ENCODE measurements around the gene SCAMP5. TPM values are rescaled to one million over a fixed set of nuclear protein-coding genes. Genes with fewer than 3 reads are reported as not detected.

SCAMP5 gene
- total and polyA plus RNA-seq, 2 of the 4 experiments (the other 2 are of a cell fraction) = 0.36 to 1.6 TPM

DNA sequence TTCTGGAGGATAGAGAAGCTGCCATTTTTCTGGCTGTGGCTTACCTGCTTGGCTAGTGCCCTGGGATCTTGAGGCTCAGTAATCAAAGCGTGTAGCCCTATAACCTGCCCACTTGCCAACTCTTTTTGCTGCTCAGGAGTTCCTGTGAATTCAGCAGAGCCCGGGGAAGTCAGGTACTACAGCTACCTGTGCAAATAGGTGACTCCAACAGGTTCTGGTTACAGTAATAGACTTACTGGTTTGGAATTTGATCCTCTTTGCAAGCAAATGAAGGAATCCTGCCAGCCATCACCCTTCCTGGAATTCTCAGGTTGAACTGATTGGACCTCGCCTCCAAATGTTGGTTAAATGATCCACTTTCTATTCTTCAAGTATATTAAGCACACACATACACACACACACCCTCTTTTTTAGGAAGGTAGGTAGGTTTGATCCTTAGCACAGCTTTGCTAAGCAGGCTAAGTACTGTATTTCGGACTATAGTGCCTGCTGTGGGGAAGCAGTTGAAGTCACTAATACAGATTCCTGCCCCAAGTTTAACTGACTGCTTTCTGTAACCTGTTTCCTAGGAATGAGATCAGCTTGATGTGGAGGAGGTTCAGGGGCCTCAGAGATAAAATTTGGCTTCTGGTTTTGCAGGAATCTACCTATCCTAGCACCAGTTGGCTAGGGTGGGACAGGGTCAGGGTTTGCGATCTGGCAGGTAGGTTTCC lies 30.3 kb downstream of the SCAMP5 start:
- dilution Hi-C loops (cut with HindIII; ENCODE audit: low sequenced_read_pairs, unreplicated experiment) = no loop called here

More for the DNA sequence above, 30.3 kb downstream of the SCAMP5 start:
- Histone ChIP-seq H2AK9ac (replicated peaks; ENCODE audit: low read depth, low read length, poor library complexity) (peak overlapping the region; percentile 30), H2AK5ac (ENCODE audit: low read depth, low read length) (no peak overlapping the region), H2BK15ac (ENCODE audit: low read depth, low read length) (no peak overlapping the region), H3K79me1 (ENCODE audit: low read depth in 1 of 2, low read length in 2 of 2) (peaks cover 8 to 27% of the 10 kb centered on the region in 2 experiments), H3K4me1 (ENCODE audit: control insufficient read depth, insufficient read depth, low read length) (peaks cover 11% of the 10 kb centered on the region), H3K56ac (ENCODE audit: extremely low read depth, insufficient read depth, low read length) (no peak overlapping the region), H3K27ac (ENCODE audit: insufficient read depth, low read length) (no peak overlapping the region), H3K4me2 (ENCODE audit: low read depth, low read length) (no peak overlapping the region), H3K9me1 (ENCODE audit: insufficient read depth, low read length) (peaks cover 10% of the 10 kb centered on the region), H4K91ac (ENCODE audit: insufficient read depth, low read depth, low read length) (no peak overlapping the region), H3K14ac (replicated peaks; ENCODE audit: low read depth, low read length) (no peak overlapping the region), H3K9me3 (ENCODE audit: control insufficient read depth, insufficient read depth, low read length) (no peaks in the 10 kb centered on the region), H2BK20ac (ENCODE audit: low read depth, low read length) (no peak overlapping the region), H3K36me3 (ENCODE audit: control insufficient read depth, insufficient read depth, low read length) (no peaks in the 10 kb centered on the region; the same call in 1 of the 2 replicates), H4K5ac (ENCODE audit: low read depth, low read length) (no peak overlapping the region), H2AFZ (replicated peaks; ENCODE audit: low read length, poor library complexity) (no peak overlapping the region), H3K4ac (ENCODE audit: low read depth, low read length) (no peak overlapping the region), H3K27me3 (ENCODE audit: control insufficient read depth, insufficient read depth, low read length) (no peaks in the 10 kb centered on the region), H4K20me1 (ENCODE audit: insufficient read depth, low read length) (no peaks in the 10 kb centered on the region), H3K23ac (ENCODE audit: low read depth, low read length) (no peak overlapping the region), H4K8ac (ENCODE audit: low read depth in 2 of 2, low read length in 2 of 2) (no peak overlapping the region), H2BK5ac (ENCODE audit: low read depth, low read length, poor library complexity, severe bottlenecking) (no peak overlapping the region), H3K9ac (ENCODE audit: low read depth, low read length) (no peak overlapping the region), H3K4me3 (ENCODE audit: insufficient read depth, low read depth, low read length) (no peak overlapping the region), H3K18ac (ENCODE audit: low read depth, low read length) (no peak overlapping the region), H2BK120ac (ENCODE audit: low read depth, low read length) (no peak overlapping the region)
- POLR2A ChIA-PET (ENCODE audit: unreplicated experiment) = no interaction called here
- DNase-seq (no peak), ATAC-seq (ENCODE audit: low read depth) (no peak)
- CTCF ChIA-PET = interaction anchor here (0.6 kb wide), 1 partner anchor 391 kb away, joined by 6 read pairs; no protein-coding TSS in a partner anchor
- no CpG with 5 or more reads among the region's 5 CpGs for WGBS, 2 experiments (ENCODE audit: extremely low coverage in 2 of 2, insufficient read length in 1 of 2)
- BruUV-seq (replicated peaks) = no TSS peak
- intact Hi-C loops (cut with micrococcal nuclease) (loop anchor here (10.0 kb wide), 2 partner anchors 279 to 429 kb away; partner anchors contain the start of gene SIN3A), in situ Hi-C loops (cut with MboI; ENCODE audit: low sequenced_read_pairs) (loop anchor here (5.0 kb wide), 1 partner anchor 177 kb away; the partner anchor contains the start of gene C15orf39)
- TF ChIP-seq FOS (IDR thresholded peaks at IDR 0.05; ENCODE audit: low read depth, low read length) (no peak), MAZ (IDR thresholded peaks at IDR 0.05; ENCODE audit: borderline replicate concordance, low read depth, low read length) (no peak), MXI1 (IDR thresholded peaks at IDR 0.05; ENCODE audit: borderline replicate concordance, low read depth, low read length) (no peak), ELK1 (IDR thresholded peaks at IDR 0.05; ENCODE audit: borderline replicate concordance, low read depth, low read length) (no peak), POLR2A (IDR thresholded peaks at IDR 0.05; ENCODE audit: low read depth, low read length) (no peak), SMC3 (IDR thresholded peaks at IDR 0.05; ENCODE audit: low read depth, low read length) (no peak), RAD21 (IDR thresholded peaks at IDR 0.05; ENCODE audit: low read length) (no peak), RFX5 (IDR thresholded peaks at IDR 0.05; ENCODE audit: low read depth, low read length) (no peak), BHLHE40 (IDR thresholded peaks at IDR 0.05; ENCODE audit: low read depth, low read length) (no peak), MAFK (IDR thresholded peaks at IDR 0.05; ENCODE audit: low read depth, low read length) (no peak), USF2 (IDR thresholded peaks at IDR 0.05; ENCODE audit: low read depth, low read length) (no peak), RCOR1 (IDR thresholded peaks at IDR 0.05; ENCODE audit: insufficient replicate concordance, low read length) (no peak), CEBPB (IDR thresholded peaks at IDR 0.05; ENCODE audit: low read depth, low read length) (no peak)
- TF ChIP-seq, protein P1, sequence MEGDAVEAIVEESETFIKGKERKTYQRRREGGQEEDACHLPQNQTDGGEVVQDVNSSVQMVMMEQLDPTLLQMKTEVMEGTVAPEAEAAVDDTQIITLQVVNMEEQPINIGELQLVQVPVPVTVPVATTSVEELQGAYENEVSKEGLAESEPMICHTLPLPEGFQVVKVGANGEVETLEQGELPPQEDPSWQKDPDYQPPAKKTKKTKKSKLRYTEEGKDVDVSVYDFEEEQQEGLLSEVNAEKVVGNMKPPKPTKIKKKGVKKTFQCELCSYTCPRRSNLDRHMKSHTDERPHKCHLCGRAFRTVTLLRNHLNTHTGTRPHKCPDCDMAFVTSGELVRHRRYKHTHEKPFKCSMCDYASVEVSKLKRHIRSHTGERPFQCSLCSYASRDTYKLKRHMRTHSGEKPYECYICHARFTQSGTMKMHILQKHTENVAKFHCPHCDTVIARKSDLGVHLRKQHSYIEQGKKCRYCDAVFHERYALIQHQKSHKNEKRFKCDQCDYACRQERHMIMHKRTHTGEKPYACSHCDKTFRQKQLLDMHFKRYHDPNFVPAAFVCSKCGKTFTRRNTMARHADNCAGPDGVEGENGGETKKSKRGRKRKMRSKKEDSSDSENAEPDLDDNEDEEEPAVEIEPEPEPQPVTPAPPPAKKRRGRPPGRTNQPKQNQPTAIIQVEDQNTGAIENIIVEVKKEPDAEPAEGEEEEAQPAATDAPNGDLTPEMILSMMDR (conservative IDR thresholded peaks at IDR 0.05; ENCODE audit: low read depth, low read length) = no peak
